HCT116 (cell line): ENCODE measurements around the gene AGER.

ENCODE experiments used
- POLR2AphosphoS5 ChIP-seq: IDR thresholded peaks from 2 replicates; pipeline ENCODE4 v1.6.1; 2011; ENCODE audit warnings: mild to moderate bottlenecking, low read depth, low read length, moderate library complexity
- ZNF274 ChIP-seq: fragments of 200-500 bp; sonication (Bioruptor generic); IDR thresholded peaks from 2 replicates; pipeline ENCODE4 v1.6.1; 2014; ENCODE audit warnings: mild to moderate bottlenecking, low read depth, low read length, inconsistent platforms
- TF ChIP-seq, protein P1 (sequence below), 3 experiments: fragments of 200-600 bp in 1 of 3; sonication (generic) in 1 of 3; IDR thresholded peaks in 2 of 3; conservative IDR thresholded peaks in 1 of 3; 2 replicates each; pipeline ENCODE4 v1.5.1; 2012 to 2017; ENCODE audit warnings: low read depth in 2 of 3, low read length in 2 of 3, antibody characterized with exemption in 1 of 3, borderline replicate concordance in 1 of 3, control low read depth in 1 of 3, mild to moderate bottlenecking in 1 of 3, mixed read lengths in 1 of 3, mixed run types in 1 of 3, moderate library complexity in 1 of 3; ENCODE audit not compliant: insufficient read depth in 1 of 3

DNA sequence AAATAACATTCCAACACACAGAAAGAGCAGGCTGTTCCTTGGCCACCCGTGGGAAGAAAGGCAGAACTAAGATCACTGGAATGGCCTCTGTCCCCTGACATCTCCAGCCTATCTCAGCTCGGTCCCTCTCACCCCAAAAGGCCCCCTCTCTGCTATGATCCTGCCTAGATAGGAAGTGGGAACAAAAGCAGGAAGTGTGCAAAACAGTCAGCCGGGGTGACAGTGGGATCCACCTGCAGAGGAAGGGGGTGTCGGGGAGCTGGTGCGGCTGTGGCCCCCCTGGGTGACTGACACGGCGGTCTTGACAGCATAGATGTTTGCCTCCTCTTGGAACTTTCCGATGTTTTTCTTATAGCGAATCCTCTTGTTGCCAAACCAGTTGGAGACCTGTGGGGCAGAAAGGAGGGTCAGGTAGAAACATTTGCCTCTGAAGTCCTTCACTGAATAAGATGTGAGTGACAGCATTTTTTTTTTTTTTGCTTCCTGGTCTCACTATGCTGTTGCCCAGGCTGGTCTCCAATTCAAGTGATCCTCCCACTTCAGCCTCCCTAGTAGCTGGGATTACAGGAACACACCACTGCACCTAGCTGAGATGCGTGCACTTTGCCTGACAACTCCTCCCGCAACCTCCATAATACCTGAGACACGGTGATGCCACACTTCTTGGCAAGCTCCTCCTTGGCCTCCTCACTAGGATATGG is 3.1 kb upstream of the AGER start:
- TF ChIP-seq POLR2AphosphoS5 = no peak
- TF ChIP-seq ZNF274 = no peak
- TF ChIP-seq, protein P1, sequence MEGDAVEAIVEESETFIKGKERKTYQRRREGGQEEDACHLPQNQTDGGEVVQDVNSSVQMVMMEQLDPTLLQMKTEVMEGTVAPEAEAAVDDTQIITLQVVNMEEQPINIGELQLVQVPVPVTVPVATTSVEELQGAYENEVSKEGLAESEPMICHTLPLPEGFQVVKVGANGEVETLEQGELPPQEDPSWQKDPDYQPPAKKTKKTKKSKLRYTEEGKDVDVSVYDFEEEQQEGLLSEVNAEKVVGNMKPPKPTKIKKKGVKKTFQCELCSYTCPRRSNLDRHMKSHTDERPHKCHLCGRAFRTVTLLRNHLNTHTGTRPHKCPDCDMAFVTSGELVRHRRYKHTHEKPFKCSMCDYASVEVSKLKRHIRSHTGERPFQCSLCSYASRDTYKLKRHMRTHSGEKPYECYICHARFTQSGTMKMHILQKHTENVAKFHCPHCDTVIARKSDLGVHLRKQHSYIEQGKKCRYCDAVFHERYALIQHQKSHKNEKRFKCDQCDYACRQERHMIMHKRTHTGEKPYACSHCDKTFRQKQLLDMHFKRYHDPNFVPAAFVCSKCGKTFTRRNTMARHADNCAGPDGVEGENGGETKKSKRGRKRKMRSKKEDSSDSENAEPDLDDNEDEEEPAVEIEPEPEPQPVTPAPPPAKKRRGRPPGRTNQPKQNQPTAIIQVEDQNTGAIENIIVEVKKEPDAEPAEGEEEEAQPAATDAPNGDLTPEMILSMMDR (IDR thresholded peaks at IDR 0.05 in 2 of 3, conservative IDR thresholded peaks at IDR 0.05 in 1 of 3; ENCODE audit: borderline replicate concordance in 1 of 3, insufficient read depth in 1 of 3, low read depth in 2 of 3, low read length in 2 of 3) = no peak
